Colonic mucosa (tissue), 4 donors: ENCODE results near the gene DAPK2. TPM values are rescaled to one million over a fixed set of nuclear protein-coding genes. Genes with fewer than 3 reads are reported as not detected.
A peak's percentile ranks its signal among the peaks of the same experiment; 100 is the strongest.

Experiments
- DNase-seq: peaks from one replicate; pipeline ENCODE4 v3.0.0-alpha.2; 2020
- H3K27ac ChIP-seq: fragments of 200-600 bp; one replicate; pipeline ENCODE4 v1.8.0; 2021
- H3K27me3 ChIP-seq: fragments of 200-600 bp; one replicate; pipeline ENCODE4 v1.8.0; 2021
- H3K36me3 ChIP-seq: fragments of 200-600 bp; one replicate; pipeline ENCODE4 v1.8.0; 2021
- H3K4me1 ChIP-seq: fragments of 200-600 bp; one replicate; pipeline ENCODE4 v1.8.0; 2021; ENCODE audit warnings: mild to moderate bottlenecking
- H3K4me3 ChIP-seq: fragments of 200-600 bp; one replicate; pipeline ENCODE4 v1.8.0; 2021
- H3K9ac ChIP-seq, 2 donors: one replicate each; pipeline ENCODE4 v1.7.0; 2013; ENCODE audit warnings: control low read depth in 2 of 2, low read depth in 2 of 2, low read length in 2 of 2
- H3K9me3 ChIP-seq: fragments of 200-600 bp; one replicate; pipeline ENCODE4 v1.8.0; 2021
- CTCF ChIP-seq: fragments of 200-600 bp; IDR thresholded peaks from one replicate; pipeline ENCODE4 v1.8.0; 2022; ENCODE audit warnings: antibody characterized with exemption, mild to moderate bottlenecking
- intact Hi-C: fragments of 100-400 bp; cut with DNase I; formaldehyde crosslinking; loops from one replicate; pipeline ENCODE4 v1.14.1; 2022
- total RNA-seq, 2 donors: library from RNA; stranded (reverse); fragmentation: NEBNext Ultra II Directional in 1 of 2; extraction: Animal tissue kit (Norgen Biotek cat#: 25700) in 1 of 2; gene quantifications; one replicate each; pipeline ENCODE4 v1.2.1, GENCODE V29; 2021
- donor health status: healthy.
- donor health status: DM: no; HTN: no; CAD: no.
- donor health status: DM: no; HTN: no; CAD: no.

The DAPK2 gene
- total RNA-seq, 2 donors from 2014 or later: 23.7 to 26.5 TPM

DNA sequence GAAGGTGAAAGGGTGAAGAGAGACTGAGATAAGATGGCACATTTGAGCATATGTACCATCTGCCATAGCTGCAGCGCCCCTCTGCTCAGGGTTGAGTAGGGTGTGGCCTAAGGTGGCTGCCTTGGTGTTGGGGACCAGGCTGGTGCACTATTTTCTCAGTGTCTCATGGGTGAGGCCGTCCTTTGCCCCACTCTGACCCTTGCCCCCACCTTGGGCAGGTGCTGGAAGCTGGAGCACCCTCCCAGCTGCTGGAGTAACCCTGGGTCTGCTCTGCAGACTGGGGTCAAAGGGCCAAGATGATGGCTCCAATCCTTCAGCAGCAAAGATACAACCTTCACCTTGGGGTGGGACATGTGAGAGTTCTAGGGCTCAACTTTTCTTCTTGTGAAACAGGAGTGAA is 69.2 kb downstream of the DAPK2 start:
- no peaks in the 10 kb centered on the region for H3K9me3 ChIP-seq
- no peak overlapping the region for H3K4me3 ChIP-seq
- no peak for TF ChIP-seq CTCF
- no peaks in the 10 kb centered on the region for H3K36me3 ChIP-seq
- H3K27me3 ChIP-seq: no peaks in the 10 kb centered on the region
- H3K4me1 ChIP-seq: no peaks in the 10 kb centered on the region
- no peak overlapping the region for H3K27ac ChIP-seq
- peak; percentile 56 for DNase-seq
- intact Hi-C loops: no loop called here
- H3K9ac ChIP-seq: no peak overlapping the region

GRCh38 chr15:63974021-63974420 is 72.3 kb downstream of the DAPK2 start:
- H3K27ac ChIP-seq: no peak overlapping the region
- no peak for DNase-seq
- no peaks in the 10 kb centered on the region for H3K27me3 ChIP-seq
- no peak overlapping the region for H3K4me3 ChIP-seq
- H3K36me3 ChIP-seq: no peaks in the 10 kb centered on the region
- H3K4me1 ChIP-seq: peaks cover 11% of the 10 kb centered on the region
- no peak for TF ChIP-seq CTCF
- H3K9ac ChIP-seq: no peak overlapping the region
- no peaks in the 10 kb centered on the region for H3K9me3 ChIP-seq
- intact Hi-C loops: no loop called here

GRCh38 chr15:63973212-63974009 is 72.9 kb downstream of the DAPK2 start:
- intact Hi-C loops: no loop called here
- H3K27ac ChIP-seq: no peak overlapping the region
- DNase-seq: peak; percentile 21

GRCh38 chr15:63972801-63973200 is 73.5 kb downstream of the DAPK2 start:
- Histone ChIP-seq H3K4me1 (peaks cover 13% of the 10 kb centered on the region), H3K9ac (no peak overlapping the region), H3K36me3 (no peaks in the 10 kb centered on the region), H3K27ac (peak overlapping the region; percentile 34), H3K27me3 (no peaks in the 10 kb centered on the region), H3K4me3 (no peak overlapping the region), H3K9me3 (no peaks in the 10 kb centered on the region)
- no peak for DNase-seq
- intact Hi-C loops: no loop called here
- no peak for TF ChIP-seq CTCF

More at GRCh38 chr15:63973212-63974009, 72.9 kb downstream of the DAPK2 start:
- H3K4me1 ChIP-seq: peaks cover 13% of the 10 kb centered on the region
- H3K9me3 ChIP-seq: no peaks in the 10 kb centered on the region
- no peaks in the 10 kb centered on the region for H3K27me3 ChIP-seq
- no peaks in the 10 kb centered on the region for H3K36me3 ChIP-seq
- no peak for TF ChIP-seq CTCF
- H3K4me3 ChIP-seq: no peak overlapping the region
- no peak overlapping the region for H3K9ac ChIP-seq

DNA sequence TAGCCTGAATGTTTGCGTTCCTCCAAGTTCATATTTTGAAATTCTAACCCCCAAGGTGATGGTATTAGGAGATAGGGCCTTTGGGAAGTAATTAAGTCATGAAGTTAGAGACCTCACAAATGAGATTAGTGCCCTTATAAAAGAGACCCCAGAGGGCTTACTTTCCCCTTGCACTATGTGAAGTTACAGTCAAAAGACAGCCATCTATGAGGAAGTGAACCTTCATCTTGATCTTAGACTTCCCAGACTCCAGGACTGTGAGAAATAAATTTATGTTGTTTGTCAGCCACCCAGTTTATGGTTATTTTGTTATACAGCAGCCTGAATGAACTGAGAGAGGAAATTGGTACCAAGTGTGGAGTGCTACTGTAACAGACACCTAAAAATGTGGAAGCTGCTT is 74.4 kb downstream of the DAPK2 start:
- Histone ChIP-seq H3K4me3 (no peak overlapping the region), H3K27ac (peak overlapping the region; percentile 34), H3K36me3 (no peaks in the 10 kb centered on the region), H3K4me1 (peaks cover 13% of the 10 kb centered on the region), H3K9ac (peak overlapping the region in 1 of 2 donors; percentile 16), H3K9me3 (no peaks in the 10 kb centered on the region), H3K27me3 (no peaks in the 10 kb centered on the region)
- no peak for TF ChIP-seq CTCF
- peak; percentile 12 for DNase-seq
- intact Hi-C loops: no loop called here
